Measurements from ENCODE around the gene KRTAP3-1.

GRCh38 chr17:41042953-41043352, 34.0 kb upstream of the KRTAP3-1 start:
- TF ChIP-seq EZH2 (IDR thresholded peaks at IDR 0.05; ENCODE audit: borderline replicate concordance, low read depth, low read length, poor library complexity, severe bottlenecking) (no peak), CTCF (conservative IDR thresholded peaks at IDR 0.05; ENCODE audit: low read depth, low read length) (no peak)

Data from A673 (cell line).